GM12874 (cell line): Measurements from ENCODE around the gene CNOT10.

Experiments used
- TF ChIP-seq, protein P1 (sequence below): IDR thresholded peaks from 2 replicates; pipeline ENCODE4 v1.5.1; 2011; ENCODE audit warnings: low read depth, mild to moderate bottlenecking, control low read depth, low read length, moderate library complexity; ENCODE audit not compliant: insufficient read depth

Gene CNOT10

DNA sequence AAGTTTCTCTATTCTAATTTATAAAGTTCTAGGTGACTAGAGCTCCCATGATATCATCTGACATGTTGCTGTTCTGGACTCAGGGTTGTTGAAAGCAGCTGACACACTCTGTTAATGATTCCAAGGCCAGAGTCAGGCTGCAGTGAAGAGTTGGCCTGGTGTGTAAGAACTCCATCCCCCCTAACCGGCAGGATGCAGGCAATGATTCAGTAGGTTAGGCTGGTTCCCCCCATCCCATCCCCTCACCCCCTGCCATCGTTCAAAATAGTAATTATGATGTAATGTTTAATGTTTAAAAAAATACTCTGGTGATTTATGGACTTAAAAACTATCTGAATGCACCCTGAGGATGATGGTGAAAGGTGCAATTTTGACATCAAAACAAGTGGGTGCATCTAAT, 128.2 kb downstream of the CNOT10 start:
- TF ChIP-seq, protein P1, sequence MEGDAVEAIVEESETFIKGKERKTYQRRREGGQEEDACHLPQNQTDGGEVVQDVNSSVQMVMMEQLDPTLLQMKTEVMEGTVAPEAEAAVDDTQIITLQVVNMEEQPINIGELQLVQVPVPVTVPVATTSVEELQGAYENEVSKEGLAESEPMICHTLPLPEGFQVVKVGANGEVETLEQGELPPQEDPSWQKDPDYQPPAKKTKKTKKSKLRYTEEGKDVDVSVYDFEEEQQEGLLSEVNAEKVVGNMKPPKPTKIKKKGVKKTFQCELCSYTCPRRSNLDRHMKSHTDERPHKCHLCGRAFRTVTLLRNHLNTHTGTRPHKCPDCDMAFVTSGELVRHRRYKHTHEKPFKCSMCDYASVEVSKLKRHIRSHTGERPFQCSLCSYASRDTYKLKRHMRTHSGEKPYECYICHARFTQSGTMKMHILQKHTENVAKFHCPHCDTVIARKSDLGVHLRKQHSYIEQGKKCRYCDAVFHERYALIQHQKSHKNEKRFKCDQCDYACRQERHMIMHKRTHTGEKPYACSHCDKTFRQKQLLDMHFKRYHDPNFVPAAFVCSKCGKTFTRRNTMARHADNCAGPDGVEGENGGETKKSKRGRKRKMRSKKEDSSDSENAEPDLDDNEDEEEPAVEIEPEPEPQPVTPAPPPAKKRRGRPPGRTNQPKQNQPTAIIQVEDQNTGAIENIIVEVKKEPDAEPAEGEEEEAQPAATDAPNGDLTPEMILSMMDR, result no peak

DNA sequence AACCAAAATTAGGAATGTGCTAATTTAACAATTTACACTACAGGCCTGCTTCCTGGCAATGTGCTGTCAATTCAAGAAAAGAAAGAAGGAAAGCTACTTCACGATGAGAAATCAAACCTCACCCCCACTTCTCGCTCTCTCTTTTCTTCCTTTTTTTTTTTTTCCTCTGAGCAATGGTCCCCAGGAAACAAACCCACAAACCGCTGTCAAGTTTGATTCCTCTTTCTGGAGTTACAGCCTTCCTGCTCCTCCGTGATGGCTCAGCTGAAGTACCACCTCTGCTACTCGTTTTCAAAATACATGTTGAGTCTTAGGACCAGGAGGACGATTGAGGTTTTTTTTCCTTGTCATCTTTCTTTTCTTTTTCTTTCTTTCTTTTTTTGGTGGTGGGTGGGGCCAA, 129.4 kb downstream of the CNOT10 start:
- TF ChIP-seq, protein P1, result no peak

DNA sequence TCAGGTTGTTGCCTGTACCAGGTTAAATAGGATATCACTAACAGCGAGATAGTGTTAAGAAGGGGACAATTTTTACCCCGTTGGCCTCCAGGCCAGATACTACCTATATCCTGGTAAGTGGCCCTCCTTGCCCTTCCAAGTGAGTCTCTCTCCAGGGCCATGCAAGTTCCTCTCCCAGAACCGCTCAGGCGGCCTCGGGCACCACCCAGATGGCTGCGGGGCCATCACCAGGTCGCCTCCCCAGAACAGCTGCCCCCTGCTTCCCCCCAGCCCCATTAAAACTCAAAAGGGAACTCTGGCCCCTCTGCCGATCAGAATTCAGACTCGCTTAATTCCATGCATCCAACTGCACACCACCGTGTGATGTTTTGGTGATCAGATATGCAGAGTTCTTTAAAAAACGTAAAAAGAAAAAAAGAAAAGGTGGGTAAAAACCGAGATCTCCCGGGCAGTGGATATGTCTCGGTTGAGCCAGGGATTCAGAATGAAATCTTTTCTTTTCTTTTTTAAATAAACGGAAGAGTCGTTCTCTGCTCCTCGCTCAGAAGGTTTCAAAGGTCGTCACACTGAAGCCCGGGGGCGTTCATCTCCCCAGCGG, 131.0 kb downstream of the CNOT10 start:
- TF ChIP-seq, protein P1, result no peak

DNA sequence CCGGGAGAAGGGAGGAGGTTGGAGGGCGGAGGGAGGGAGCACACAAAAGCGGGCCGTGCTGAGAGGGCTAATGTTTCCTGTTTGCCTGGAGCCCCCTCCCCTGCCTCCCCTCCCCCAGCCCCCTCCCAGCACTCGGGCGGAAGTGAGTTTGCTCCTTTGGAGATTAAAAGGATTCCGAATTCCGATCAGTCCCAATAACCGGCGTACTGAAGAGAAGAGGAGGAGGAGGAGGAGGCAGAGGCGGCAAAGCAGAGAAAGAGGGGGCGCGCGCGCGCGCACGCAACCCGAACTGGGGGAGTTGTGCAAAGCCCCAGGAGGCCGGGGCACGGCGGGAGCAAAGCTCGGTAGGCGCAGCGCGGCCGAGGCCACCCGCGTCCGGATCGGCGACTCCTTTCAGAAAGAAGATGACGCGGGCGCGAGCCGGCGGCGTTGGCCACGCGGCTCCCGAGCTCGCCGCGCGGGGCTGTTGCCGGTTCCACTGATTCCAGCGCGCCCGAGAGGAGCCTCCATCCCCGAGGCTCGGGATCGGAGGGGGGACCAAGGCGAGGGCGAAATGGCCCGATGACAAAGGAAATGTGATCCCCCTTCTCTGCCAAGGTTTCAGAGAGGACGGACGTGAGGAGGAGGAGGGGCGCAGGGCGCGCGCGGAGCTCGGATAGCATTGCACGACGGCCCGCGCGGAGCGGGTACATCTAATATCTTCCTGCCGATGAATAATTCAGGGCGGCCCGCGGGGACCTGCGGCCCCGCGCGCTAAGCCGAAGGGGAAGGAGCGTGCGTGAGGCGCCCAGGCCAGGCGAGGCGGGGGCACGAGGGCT, 131.7 kb downstream of the CNOT10 start:
- TF ChIP-seq, protein P1, result no peak

DNA sequence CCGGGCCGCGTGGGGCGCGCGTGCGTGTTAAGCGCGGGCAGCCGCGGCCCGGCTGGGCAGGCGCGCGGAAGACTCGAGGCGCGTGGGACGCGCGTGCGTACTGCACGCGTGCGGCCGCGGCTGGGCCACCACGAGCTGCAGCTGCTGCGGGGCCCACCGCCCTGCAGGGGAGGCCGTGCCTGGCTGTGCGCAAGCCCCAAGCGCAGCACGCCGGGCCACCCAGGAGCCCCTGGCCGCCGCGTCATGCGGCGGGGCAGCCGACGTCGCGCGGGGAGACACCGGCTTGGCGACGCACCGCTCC, 132.2 kb downstream of the CNOT10 start:
- TF ChIP-seq, protein P1, result no peak

DNA sequence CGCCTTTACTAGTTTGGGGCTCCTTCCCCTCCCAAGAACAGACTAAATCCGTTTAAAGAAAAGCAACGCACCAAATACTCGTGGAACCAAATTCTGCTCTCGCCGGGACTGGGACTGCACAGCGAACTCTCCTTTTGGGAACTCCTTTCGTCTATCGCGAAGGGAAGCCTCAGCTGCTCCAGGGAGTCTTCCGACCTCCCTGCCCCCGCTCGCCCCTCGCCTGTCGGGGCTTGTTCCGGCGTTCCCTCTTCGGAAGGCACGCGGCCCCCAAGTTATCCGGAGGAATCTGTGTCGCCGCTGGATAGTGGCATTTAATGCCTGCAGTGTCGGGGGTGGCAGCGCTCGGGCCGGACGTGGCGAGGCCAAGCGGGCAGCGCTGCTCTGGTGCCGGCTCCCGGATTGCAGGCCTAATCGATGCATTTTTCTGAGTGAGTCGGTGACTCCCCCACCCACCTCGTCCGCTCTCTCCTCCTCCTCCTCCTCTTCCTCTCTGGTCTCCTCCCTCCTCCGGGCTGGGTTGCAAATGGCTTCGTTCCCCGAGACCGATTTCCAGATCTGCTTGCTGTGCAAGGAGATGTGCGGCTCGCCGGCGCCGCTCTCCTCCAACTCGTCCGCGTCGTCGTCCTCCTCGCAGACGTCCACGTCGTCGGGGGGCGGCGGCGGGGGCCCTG, 132.7 kb downstream of the CNOT10 start, which contains the start of gene TRIM71:
Gene TRIM71 (plus strand): TSS at position 440 of the 671 bp plus-strand sequence. CDS start 84 bp downstream, at position 524.
- TF ChIP-seq, protein P1, result no peak

DNA sequence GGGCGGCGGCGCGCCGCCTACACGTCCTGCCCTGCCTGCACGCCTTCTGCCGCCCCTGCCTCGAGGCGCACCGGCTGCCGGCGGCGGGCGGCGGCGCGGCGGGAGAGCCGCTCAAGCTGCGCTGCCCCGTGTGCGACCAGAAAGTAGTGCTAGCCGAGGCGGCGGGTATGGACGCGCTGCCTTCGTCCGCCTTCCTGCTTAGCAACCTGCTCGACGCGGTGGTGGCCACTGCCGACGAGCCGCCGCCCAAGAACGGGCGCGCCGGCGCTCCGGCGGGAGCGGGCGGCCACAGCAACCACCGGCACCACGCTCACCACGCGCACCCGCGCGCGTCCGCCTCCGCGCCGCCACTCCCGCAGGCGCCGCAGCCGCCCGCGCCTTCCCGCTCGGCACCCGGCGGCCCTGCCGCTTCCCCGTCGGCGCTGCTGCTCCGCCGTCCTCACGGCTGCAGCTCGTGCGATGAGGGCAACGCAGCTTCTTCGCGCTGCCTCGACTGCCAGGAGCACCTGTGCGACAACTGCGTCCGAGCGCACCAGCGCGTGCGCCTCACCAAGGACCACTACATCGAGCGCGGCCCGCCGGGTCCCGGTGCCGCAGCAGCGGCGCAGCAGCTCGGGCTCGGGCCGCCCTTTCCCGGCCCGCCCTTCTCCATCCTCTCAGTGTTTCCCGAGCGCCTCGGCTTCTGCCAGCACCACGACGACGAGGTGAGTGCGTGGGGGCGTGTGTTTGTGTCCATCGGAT, 133.4 kb downstream of the CNOT10 start:
- TF ChIP-seq, protein P1, result no peak
